ENCODE results near the gene SERPINH1.

Gene SERPINH1

DNA sequence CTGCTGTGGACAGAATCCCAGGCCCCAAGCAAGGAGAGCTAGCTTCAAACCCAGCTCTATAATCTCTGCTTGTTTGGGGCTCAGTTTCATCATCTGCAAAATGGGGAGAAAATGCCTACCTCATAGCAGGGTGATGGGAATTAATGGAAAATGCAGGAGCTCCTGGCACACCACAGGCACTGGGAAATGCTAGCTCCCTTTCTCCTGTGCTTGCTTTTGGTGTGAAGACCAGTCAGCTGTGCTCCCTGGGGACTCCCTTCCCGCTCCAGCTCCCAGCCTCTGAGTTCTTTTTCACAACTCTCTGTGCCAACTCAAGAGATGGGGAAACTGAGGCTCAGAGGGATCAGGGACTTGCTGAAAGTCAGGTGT is 8.2 kb upstream of the SERPINH1 start:
- TF ChIP-seq, protein P1, sequence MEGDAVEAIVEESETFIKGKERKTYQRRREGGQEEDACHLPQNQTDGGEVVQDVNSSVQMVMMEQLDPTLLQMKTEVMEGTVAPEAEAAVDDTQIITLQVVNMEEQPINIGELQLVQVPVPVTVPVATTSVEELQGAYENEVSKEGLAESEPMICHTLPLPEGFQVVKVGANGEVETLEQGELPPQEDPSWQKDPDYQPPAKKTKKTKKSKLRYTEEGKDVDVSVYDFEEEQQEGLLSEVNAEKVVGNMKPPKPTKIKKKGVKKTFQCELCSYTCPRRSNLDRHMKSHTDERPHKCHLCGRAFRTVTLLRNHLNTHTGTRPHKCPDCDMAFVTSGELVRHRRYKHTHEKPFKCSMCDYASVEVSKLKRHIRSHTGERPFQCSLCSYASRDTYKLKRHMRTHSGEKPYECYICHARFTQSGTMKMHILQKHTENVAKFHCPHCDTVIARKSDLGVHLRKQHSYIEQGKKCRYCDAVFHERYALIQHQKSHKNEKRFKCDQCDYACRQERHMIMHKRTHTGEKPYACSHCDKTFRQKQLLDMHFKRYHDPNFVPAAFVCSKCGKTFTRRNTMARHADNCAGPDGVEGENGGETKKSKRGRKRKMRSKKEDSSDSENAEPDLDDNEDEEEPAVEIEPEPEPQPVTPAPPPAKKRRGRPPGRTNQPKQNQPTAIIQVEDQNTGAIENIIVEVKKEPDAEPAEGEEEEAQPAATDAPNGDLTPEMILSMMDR (IDR thresholded peaks at IDR 0.05), result no peak

DNA sequence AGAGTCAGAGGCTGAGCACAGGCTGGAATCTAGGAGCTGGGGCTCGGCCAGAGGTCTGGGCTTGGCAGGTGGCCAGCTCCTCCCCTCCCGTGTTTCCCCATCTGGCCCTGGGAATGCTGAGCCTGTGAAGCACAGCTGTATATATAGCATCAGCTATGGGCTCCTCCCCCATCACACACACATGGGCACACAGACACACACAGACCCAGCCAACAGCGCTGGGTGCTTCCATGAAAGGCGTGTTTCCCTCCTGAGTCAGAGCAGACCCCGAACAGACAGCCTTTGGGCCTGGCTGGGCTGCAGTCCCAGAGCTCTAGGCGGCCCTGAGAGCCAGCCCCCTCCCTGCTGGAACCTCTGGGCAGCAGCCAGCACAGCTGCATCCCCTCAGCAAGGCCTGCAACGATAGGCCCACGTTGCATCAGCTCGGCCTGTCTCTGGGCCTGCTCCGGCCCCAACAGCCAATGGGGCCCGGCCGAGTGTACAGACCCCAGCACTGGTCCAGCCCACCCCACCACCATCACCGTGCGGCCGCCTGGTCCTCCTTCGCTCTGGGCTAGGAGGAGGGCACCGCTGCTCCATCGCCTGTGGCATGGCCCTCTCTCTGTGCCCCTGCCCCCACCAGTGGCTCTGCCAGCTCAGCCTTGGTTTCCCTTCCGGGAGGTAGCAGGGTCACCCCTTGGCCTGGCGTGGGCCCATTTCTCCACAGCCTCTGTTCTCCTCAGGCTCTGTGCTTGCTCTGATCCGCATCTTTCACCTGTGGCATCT is 7.6 kb upstream of the SERPINH1 start:
- TF ChIP-seq, protein P1 (IDR thresholded peaks at IDR 0.05), result no peak

DNA sequence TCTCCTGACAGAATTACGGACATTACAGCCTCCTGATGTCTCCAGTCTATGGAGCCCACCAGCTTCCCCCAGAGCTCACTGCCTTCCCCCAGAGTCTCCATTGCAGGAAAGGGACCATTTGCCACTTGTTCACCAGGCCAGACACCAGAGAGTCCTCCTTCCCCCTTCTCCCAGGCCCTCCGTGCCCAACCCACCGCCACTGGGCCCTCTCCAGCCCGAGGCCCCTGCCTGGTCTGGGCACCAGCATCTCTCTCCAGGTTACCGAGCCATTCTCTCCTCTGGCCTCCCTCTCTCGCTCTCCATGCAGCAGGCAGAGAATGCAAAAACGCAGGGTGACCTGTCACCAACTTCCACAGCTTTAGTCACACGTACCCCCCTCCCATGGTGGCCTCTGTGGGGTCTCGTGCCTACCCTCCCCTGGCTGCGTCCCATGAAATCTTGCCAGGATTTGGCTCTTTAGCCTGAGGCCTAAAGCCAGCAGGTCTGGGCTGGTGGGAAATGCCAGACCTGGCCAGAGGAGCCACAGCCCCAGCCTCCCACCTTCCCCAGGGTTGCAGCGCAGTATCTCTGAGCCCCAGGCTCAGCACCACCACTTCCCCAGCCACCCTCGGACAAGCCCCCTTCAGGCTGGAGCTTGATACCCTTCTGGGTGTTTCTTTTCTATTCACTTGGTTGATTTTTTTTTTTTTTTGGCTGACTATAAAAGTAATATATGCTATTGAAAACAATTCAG is 6.8 kb upstream of the SERPINH1 start:
- TF ChIP-seq, protein P1 (IDR thresholded peaks at IDR 0.05), result no peak

DNA sequence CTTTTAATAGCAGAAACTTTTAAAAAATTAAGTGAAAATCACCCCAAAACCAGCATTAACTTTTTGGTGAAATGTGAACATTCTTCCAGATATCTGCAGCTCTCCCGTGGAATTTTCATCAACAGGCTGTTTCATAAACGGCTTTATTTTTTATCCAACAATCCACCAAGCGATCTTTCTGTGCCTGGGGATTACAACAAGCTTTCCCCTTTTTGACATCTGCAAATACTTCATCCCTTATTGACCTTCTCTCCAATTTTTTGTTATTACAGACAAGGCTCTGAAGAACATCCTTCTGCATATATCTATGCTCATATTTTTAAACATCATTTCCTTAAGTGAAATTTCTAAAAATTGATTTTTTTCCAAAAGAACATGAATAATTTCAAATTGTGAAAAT is 5.8 kb upstream of the SERPINH1 start:
- TF ChIP-seq, protein P1 (IDR thresholded peaks at IDR 0.05), result no peak

DNA sequence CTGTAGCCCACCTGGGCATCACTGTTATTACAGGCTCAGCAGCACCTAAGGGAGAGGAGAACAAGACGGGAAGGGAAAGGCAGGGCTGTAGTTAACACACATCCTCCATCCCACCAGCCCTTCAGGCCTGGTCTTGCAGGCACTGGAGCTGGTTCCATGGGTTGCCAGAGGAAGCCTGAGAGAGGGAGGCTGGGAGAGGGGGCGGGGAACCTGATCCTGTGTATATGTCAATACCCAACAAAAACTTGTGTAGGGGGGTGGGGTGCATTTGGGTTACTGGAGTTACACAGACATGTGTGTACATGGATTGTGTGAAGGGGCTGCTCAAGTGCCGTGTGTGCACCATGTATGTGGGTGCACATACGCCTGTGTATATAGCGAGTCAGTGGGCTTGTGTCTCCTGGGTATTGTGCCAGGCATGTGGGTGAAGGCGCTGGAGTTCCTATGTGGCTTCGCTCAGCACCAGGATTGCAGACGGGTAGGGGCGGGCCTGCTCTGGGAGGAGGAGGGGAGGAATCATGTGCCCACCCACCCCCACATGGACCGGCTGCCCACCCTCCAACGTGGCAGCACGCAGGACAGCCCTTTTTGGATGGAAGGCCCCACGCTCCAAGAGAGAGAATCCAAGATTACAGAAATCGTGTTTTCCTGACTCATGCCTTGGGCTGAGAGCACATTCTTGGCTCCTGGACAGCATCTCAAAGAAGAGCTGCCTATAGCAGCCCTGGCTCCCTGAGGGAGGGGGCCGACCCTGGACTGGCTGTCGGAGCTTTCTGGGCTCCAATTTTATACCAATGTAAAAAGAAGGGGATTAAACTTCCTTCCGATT is 4.2 kb upstream of the SERPINH1 start:
- TF ChIP-seq, protein P1 (IDR thresholded peaks at IDR 0.05), result no peak

DNA sequence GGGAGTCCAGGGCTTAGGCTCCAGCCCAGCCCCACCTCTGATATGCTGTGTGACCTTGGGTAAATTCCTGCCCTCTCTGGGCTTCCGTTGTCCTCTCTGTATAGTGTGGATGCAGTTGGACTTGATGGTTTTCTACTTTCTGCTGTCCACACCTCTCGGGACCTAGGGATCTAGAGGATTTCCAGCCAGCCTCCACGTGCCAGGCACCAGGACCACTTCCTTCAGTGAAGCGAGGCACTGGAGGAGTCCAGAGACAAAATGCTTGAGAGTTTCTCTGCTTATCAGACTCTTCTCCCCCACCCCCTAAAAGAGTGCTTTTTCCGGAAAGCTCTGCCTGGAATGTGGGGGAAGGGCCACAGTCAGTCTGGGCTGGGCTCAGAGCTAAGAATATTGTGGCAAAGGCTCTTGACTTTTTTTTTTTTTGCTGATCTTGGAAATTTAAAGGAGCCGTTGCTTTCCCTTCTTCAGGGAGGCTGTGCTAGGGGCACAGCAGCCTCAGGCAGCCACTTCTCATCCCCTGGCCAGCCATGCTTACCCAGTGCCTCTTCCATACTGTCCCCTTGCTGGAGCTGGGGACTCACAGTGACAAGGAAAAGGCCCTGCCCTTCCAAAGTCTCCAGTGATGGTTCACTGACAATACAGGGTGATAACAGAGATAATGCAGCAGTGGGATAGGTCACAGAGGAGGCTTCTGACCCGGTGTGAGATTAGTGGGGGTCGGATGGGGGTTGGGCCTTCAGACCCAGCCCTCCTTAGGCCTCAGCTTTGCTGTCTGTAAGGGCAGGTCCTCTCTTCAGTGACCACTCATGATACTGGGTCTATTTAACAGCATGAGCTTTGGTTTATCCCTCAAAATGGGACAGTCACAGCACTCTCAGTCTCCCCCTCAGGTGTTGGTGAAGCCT is 2.9 kb upstream of the SERPINH1 start:
- TF ChIP-seq, protein P1 (IDR thresholded peaks at IDR 0.05), result no peak

DNA sequence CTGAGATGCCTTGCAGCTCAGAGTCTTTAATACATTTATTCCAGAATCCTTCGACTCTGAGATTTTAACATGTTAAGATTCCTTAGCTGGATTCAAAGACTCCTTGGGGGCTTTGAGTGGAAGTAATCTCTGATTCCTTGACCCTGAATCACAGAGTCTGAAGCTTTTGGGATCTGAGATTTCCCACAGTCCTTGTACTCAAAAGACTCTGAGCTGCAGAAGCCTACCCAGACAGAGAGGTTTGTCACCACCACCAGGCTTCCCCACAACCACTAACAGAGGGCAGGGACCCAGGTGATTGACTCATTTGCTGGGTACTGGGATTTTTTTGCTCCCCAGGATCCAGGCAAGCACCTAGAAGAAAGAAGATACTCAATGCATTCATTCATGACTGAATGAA is 1.4 kb upstream of the SERPINH1 start:
- TF ChIP-seq, protein P1 (IDR thresholded peaks at IDR 0.05), result no peak

Measured in LNCAP (cell line).